ENCODE measurements around the gene POLR2F.

DNA sequence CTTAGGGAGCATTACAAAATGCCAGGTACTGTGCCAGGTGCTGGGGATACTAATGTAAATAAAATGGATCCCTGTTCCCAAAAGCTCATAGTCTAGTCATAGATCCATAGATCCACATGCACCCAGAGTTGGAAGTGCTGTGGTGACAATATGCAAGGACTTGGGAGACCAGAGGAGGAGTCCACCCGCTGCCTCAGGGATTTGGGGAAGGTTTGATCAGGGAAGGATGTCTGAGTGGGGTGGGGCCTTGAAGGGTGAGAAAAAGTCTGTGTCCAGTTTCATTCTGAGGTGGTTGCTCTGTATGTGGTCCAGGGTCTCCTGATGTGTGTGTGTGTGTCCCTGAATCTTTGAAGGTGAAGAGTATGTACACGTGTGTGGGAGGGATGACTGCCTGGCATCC lies 21.7 kb downstream of the POLR2F start:
- TF ChIP-seq GABPA (IDR thresholded peaks at IDR 0.05 in 1 of 2, conservative IDR thresholded peaks at IDR 0.05 in 1 of 2): no peak
- TF ChIP-seq, protein P1, sequence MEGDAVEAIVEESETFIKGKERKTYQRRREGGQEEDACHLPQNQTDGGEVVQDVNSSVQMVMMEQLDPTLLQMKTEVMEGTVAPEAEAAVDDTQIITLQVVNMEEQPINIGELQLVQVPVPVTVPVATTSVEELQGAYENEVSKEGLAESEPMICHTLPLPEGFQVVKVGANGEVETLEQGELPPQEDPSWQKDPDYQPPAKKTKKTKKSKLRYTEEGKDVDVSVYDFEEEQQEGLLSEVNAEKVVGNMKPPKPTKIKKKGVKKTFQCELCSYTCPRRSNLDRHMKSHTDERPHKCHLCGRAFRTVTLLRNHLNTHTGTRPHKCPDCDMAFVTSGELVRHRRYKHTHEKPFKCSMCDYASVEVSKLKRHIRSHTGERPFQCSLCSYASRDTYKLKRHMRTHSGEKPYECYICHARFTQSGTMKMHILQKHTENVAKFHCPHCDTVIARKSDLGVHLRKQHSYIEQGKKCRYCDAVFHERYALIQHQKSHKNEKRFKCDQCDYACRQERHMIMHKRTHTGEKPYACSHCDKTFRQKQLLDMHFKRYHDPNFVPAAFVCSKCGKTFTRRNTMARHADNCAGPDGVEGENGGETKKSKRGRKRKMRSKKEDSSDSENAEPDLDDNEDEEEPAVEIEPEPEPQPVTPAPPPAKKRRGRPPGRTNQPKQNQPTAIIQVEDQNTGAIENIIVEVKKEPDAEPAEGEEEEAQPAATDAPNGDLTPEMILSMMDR (IDR thresholded peaks at IDR 0.05; ENCODE audit: low read depth, low read length, missing input control): no peak
- TF ChIP-seq, protein P2, sequence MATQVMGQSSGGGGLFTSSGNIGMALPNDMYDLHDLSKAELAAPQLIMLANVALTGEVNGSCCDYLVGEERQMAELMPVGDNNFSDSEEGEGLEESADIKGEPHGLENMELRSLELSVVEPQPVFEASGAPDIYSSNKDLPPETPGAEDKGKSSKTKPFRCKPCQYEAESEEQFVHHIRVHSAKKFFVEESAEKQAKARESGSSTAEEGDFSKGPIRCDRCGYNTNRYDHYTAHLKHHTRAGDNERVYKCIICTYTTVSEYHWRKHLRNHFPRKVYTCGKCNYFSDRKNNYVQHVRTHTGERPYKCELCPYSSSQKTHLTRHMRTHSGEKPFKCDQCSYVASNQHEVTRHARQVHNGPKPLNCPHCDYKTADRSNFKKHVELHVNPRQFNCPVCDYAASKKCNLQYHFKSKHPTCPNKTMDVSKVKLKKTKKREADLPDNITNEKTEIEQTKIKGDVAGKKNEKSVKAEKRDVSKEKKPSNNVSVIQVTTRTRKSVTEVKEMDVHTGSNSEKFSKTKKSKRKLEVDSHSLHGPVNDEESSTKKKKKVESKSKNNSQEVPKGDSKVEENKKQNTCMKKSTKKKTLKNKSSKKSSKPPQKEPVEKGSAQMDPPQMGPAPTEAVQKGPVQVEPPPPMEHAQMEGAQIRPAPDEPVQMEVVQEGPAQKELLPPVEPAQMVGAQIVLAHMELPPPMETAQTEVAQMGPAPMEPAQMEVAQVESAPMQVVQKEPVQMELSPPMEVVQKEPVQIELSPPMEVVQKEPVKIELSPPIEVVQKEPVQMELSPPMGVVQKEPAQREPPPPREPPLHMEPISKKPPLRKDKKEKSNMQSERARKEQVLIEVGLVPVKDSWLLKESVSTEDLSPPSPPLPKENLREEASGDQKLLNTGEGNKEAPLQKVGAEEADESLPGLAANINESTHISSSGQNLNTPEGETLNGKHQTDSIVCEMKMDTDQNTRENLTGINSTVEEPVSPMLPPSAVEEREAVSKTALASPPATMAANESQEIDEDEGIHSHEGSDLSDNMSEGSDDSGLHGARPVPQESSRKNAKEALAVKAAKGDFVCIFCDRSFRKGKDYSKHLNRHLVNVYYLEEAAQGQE (IDR thresholded peaks at IDR 0.05): no peak
- TF ChIP-seq ATF3 (IDR thresholded peaks at IDR 0.05): no peak
- no peak for TF ChIP-seq ZBTB33 (IDR thresholded peaks at IDR 0.05)
- TF ChIP-seq RXRA (IDR thresholded peaks at IDR 0.05): no peak
- TF ChIP-seq, protein P3, sequence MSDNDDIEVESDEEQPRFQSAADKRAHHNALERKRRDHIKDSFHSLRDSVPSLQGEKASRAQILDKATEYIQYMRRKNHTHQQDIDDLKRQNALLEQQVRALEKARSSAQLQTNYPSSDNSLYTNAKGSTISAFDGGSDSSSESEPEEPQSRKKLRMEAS (IDR thresholded peaks at IDR 0.05): no peak
- TF ChIP-seq TAF1 (conservative IDR thresholded peaks at IDR 0.05): no peak
- TF ChIP-seq YY1 (IDR thresholded peaks at IDR 0.05): no peak
- no peak for TF ChIP-seq SP1 (IDR thresholded peaks at IDR 0.05)
- TF ChIP-seq HNF4G (IDR thresholded peaks at IDR 0.05): no peak
- TF ChIP-seq RAD21 (IDR thresholded peaks at IDR 0.05): no peak
- TF ChIP-seq FOXA2 (IDR thresholded peaks at IDR 0.05): no peak
